HepG2 (cell line): Measurements from ENCODE around the gene KDM3B. TPM values are rescaled to one million over a fixed set of nuclear protein-coding genes. Genes with fewer than 3 reads are reported as not detected.
A peak's percentile ranks its signal among the peaks of the same experiment; 100 is the strongest.

Experiments
- ATAC-seq: fragments of 200-7000 bp; cut with Tn5 transposase; 3 replicates; pipeline ENCODE4 v1.9.1; 2020; ENCODE audit warnings: mild to moderate bottlenecking, moderate library complexity
- BruUV-seq: library from RNA; stranded (reverse); fragments of 400-500 nt; replicated peaks from 2 replicates; lab custom pipeline; 2021; lab: Mats Ljungman, UMichigan
- CTCF ChIA-PET: fragments of 300-600 bp; formaldehyde crosslinking; extraction: SDS; loops from one replicate; lab custom pipeline; 2021; ENCODE audit warnings: low total read pairs, inconsistent platforms, low intra/inter-chr PET ratio; lab: Yijun Ruan, JAX
- POLR2A ChIA-PET: fragments of 350-600 bp; sonication (Branson Sonifier 250); formaldehyde crosslinking; loops from one replicate; lab custom pipeline; 2020; ENCODE audit warnings: antibody characterized with exemption, inconsistent platforms; lab: Yijun Ruan, JAX
- DNase-seq: peaks from one replicate; pipeline ENCODE4 v3.0.0-alpha.2; 2015; ENCODE audit warnings: low spot score
- FAIRE-seq: peaks from 3 replicates; lab custom pipeline; 2011; peaks lifted over from hg19 to GRCh38; lab: Jason Lieb, UNC
- H2AFZ ChIP-seq: one replicate; pipeline ENCODE4 v1.6.1; 2011; ENCODE audit warnings: low read length, inconsistent platforms
- H3K27ac ChIP-seq: fragments of 300-600 bp; 3 replicates; pipeline ENCODE4 v1.8.0; 2011; ENCODE audit warnings: mixed run types, mild to moderate bottlenecking, mixed read lengths, low read length, inconsistent platforms; ENCODE audit not compliant: insufficient read depth; ENCODE audit errors: extremely low read length
- H3K27me3 ChIP-seq, 2 experiments: fragments of 200-600 bp in 1 of 2; 2 replicates in 1 of 2; 3 replicates in 1 of 2; pipeline versions ENCODE4 v1.6.0 to v1.8.0; 2011; ENCODE audit warnings: low read length in 2 of 2, mild to moderate bottlenecking in 2 of 2, moderate library complexity in 2 of 2, inconsistent platforms in 1 of 2; ENCODE audit not compliant: insufficient read depth in 2 of 2, control insufficient read depth in 1 of 2
- H3K36me3 ChIP-seq, 2 experiments: fragments of 200-600 bp in 1 of 2; replicated peaks in 1 of 2; 2 replicates in 1 of 2; 3 replicates in 1 of 2; pipeline versions ENCODE4 v1.5.1 to v1.8.0; 2011; ENCODE audit warnings: low read length in 2 of 2, inconsistent platforms in 1 of 2; ENCODE audit not compliant: insufficient read depth in 2 of 2, control insufficient read depth in 1 of 2
- H3K4me1 ChIP-seq: 2 replicates; pipeline ENCODE4 v1.5.1; 2012; ENCODE audit warnings: low read length, inconsistent platforms; ENCODE audit not compliant: insufficient read depth
- H3K4me2 ChIP-seq: 2 replicates; pipeline ENCODE4 v1.6.0; 2011; ENCODE audit warnings: low read depth, low read length, inconsistent platforms
- H3K4me3 ChIP-seq, 3 experiments: fragments of 200-600 bp in 1 of 3; sonication (generic), shearing (Covaris generic) in 1 of 3; replicated peaks in 1 of 3; 2 replicates each; pipeline ENCODE4 v1.5.1; 2011 to 2016; ENCODE audit warnings: low read length in 3 of 3, inconsistent platforms in 2 of 3, low read depth in 2 of 3, mild to moderate bottlenecking in 2 of 3, control low read depth in 1 of 3, mixed read lengths in 1 of 3; ENCODE audit not compliant: insufficient read depth in 1 of 3
- H3K79me2 ChIP-seq: one replicate; pipeline ENCODE4 v1.6.1; 2011; ENCODE audit warnings: low read length, inconsistent platforms; ENCODE audit not compliant: insufficient read depth
- H3K9ac ChIP-seq: 2 replicates; pipeline ENCODE4 v1.6.0; 2011; ENCODE audit warnings: mild to moderate bottlenecking, low read depth, low read length, inconsistent platforms; ENCODE audit not compliant: insufficient read depth
- H3K9me3 ChIP-seq: 2 replicates; pipeline ENCODE4 v1.5.1; 2012; ENCODE audit warnings: mild to moderate bottlenecking, low read length
- H4K20me1 ChIP-seq: 2 replicates; pipeline ENCODE4 v1.6.0; 2011; ENCODE audit warnings: inconsistent platforms, mild to moderate bottlenecking, low read length, moderate library complexity; ENCODE audit not compliant: insufficient read depth
- BRD4 ChIP-seq: sonication (generic); formaldehyde crosslinking; IDR thresholded peaks from 2 replicates; pipeline ENCODE4 v1.4.0; 2020; ENCODE audit warnings: missing genetic modification reagents
- DMAP1 ChIP-seq: IDR thresholded peaks from 2 replicates; pipeline ENCODE4 v1.6.1; 2016
- KDM4B ChIP-seq: sonication (generic); formaldehyde crosslinking; IDR thresholded peaks from 2 replicates; pipeline ENCODE4 v1.4.0; 2020; ENCODE audit warnings: missing genetic modification reagents
- MEIS1 ChIP-seq: sonication (generic); formaldehyde crosslinking; IDR thresholded peaks from 2 replicates; pipeline ENCODE4 v1.9.0; 2021; ENCODE audit warnings: mild to moderate bottlenecking, missing genetic modification reagents, moderate library complexity, borderline replicate concordance
- MIER2 ChIP-seq: IDR thresholded peaks from 2 replicates; pipeline ENCODE4 v1.6.1; 2016; ENCODE audit warnings: missing biosample characterization, missing genetic modification reagents
- MLLT10 ChIP-seq: sonication (generic); formaldehyde crosslinking; IDR thresholded peaks from 2 replicates; pipeline ENCODE4 v1.4.0; 2020; ENCODE audit warnings: missing genetic modification reagents
- MXD4 ChIP-seq: IDR thresholded peaks from 2 replicates; pipeline ENCODE4 v1.6.1; 2016; ENCODE audit warnings: mild to moderate bottlenecking, missing biosample characterization, missing genetic modification reagents
- MYC ChIP-seq: sonication (generic); formaldehyde crosslinking; IDR thresholded peaks from 2 replicates; pipeline ENCODE4 v1.9.0; 2021; ENCODE audit warnings: missing genetic modification reagents, borderline replicate concordance
- NAIF1 ChIP-seq: sonication (generic); formaldehyde crosslinking; IDR thresholded peaks from 2 replicates; pipeline ENCODE4 v1.5.0; 2020; ENCODE audit warnings: mild to moderate bottlenecking, missing genetic modification reagents, borderline replicate concordance
- POGZ ChIP-seq: sonication (generic); formaldehyde crosslinking; IDR thresholded peaks from 2 replicates; pipeline ENCODE4 v1.4.0; 2020; ENCODE audit warnings: mild to moderate bottlenecking, missing genetic modification reagents
- POLR2A ChIP-seq, 2 experiments: IDR thresholded peaks; 2 replicates each; pipeline ENCODE4 v1.6.1; 2011; ENCODE audit warnings: low read depth in 2 of 2, low read length in 2 of 2, mild to moderate bottlenecking in 1 of 2, moderate library complexity in 1 of 2; ENCODE audit not compliant: insufficient read depth in 1 of 2
- POLR2AphosphoS2 ChIP-seq: IDR thresholded peaks from 2 replicates; pipeline ENCODE4 v1.6.1; 2011; ENCODE audit warnings: low read depth, low read length, improper control_type of control experiment
- SALL1 ChIP-seq: sonication (generic); formaldehyde crosslinking; IDR thresholded peaks from 2 replicates; pipeline ENCODE4 v1.8.0; 2022; ENCODE audit warnings: mild to moderate bottlenecking, missing genetic modification reagents
- ZKSCAN8 ChIP-seq: IDR thresholded peaks from 2 replicates; pipeline ENCODE4 v1.6.1; 2016; ENCODE audit warnings: borderline replicate concordance, missing genetic modification reagents, missing compliant biosample characterization
- ZNF138 ChIP-seq: sonication (generic); formaldehyde crosslinking; IDR thresholded peaks from 2 replicates; pipeline ENCODE4 v1.5.0; 2020; ENCODE audit warnings: mild to moderate bottlenecking, low read depth, missing genetic modification reagents
- ZNF180 ChIP-seq: sonication (generic); formaldehyde crosslinking; IDR thresholded peaks from 2 replicates; pipeline ENCODE4 v1.4.0; 2020; ENCODE audit warnings: low read depth, missing genetic modification reagents, borderline replicate concordance
- ZNF562 ChIP-seq: sonication (generic); formaldehyde crosslinking; IDR thresholded peaks from 2 replicates; pipeline ENCODE4 v1.8.0; 2022; ENCODE audit warnings: missing genetic modification reagents, borderline replicate concordance
- ZNF841 ChIP-seq: sonication (generic); formaldehyde crosslinking; IDR thresholded peaks from 2 replicates; pipeline ENCODE4 v1.8.1; 2023; ENCODE audit warnings: missing genetic modification reagents, borderline replicate concordance
- WGBS: methylation state at CpG from one replicate; pipeline ENCODE4 v1.1.6; 2017; ENCODE audit warnings: low lambda C conversion rate; 5-methylcytosine and 5-hydroxymethylcytosine counted together
- in situ Hi-C: cut with HindIII; loops from 2 replicates; pipeline ENCODE4 v1.10.0; 2017; ENCODE audit warnings: low pct_unique_long_range_greater_than_20kb; ENCODE audit not compliant: extremely low pct_ligation_motif_present
- intact Hi-C: fragments of 100-400 bp; cut with micrococcal nuclease; formaldehyde crosslinking; loops from one replicate; pipeline ENCODE4 v1.10.0; 2022; ENCODE audit not compliant: unreplicated experiment
- polyA plus RNA-seq, 8 experiments: library from polyadenylated mRNA; depleted of rRNA in 3 of 8; stranded (reverse) in 7 of 8; unstranded in 1 of 8; fragments of >200 nt; fragmentation: Illumina TruSeq in 4 of 8; extraction: Trizol in 4 of 8; gene quantifications; 2 replicates each; pipeline versions ENCODE4 v1.2.1 to v1.2.3, GENCODE V29; 2011 to 2016; ENCODE audit warnings: low read depth in 4 of 8, missing spikeins in 1 of 8, mixed read lengths in 1 of 8; ENCODE audit not compliant: insufficient read depth in 1 of 8
- total RNA-seq, 5 experiments: library from RNA; depleted of rRNA; stranded (reverse); fragments of >200 nt; fragmentation: Illumina TruSeq; extraction: Trizol; gene quantifications; 2 replicates each; pipeline ENCODE4 v1.2.3, GENCODE V29; 2016; ENCODE audit warnings: low read depth in 1 of 5

KDM3B gene
- total and polyA plus RNA-seq, 2 of the 13 experiments (the other 11 are each of a cell fraction or from before 2014, with no cell fraction given) = 19.7 to 34.3 TPM

GRCh38 chr5:138351517-138351916, 968 bp upstream of the KDM3B start:
- peaks cover 35% of the 10 kb centered on the region for H3K79me2 ChIP-seq
- peaks cover 20% of the 10 kb centered on the region for H3K4me1 ChIP-seq
- in situ Hi-C loops = no loop called here
- TF ChIP-seq POLR2AphosphoS2 (0 out of 2 replicates have a peak, but pooled peaks have one; percentile 13), MEIS1 (CRISPR knock-in tag) (no peak)
- H3K27me3 ChIP-seq = no peaks in the 10 kb centered on the region; a peak in 1 of 5 replicates
- H3K9me3 ChIP-seq = no peaks in the 10 kb centered on the region
- BruUV-seq = TSS peak; percentile 69
- no peak overlapping the region for H3K4me2 ChIP-seq
- ATAC-seq (no peak), DNase-seq (no peak), FAIRE-seq (no peak)
- ChIA-PET POLR2A (interaction anchor here (0.6 to 6.2 kb wide), 5 partner anchors 11 to 192 kb away, joined by 3 to 111 read pairs (median 4); partner anchors contain the start of genes CDC25C, ETF1 and FAM53C), CTCF (interaction anchor here (1.5 to 3.2 kb wide), 2 partner anchors 13 to 128 kb away, joined by 3 to 14 read pairs; partner anchors contain the start of gene FAM53C)
- no peak overlapping the region for H3K4me3 ChIP-seq
- no peak overlapping the region for H3K27ac ChIP-seq
- peaks cover 5 to 18% of the 10 kb centered on the region in 2 experiments; a peak in 3 of 5 replicates for H3K36me3 ChIP-seq
- no peak overlapping the region for H3K9ac ChIP-seq
- H4K20me1 ChIP-seq = peaks cover 23% of the 10 kb centered on the region
- intact Hi-C loops = loop anchor here (5.0 kb wide), 1 partner anchor 174 kb away; the partner anchor contains the start of genes BRD8 and KIF20A
- H2AFZ ChIP-seq = no peak overlapping the region

- ATAC-seq (peak; percentile 69), DNase-seq (peak; percentile 26), FAIRE-seq (no peak)
- 0% methylated on average over 3 of the region's 88 CpGs for WGBS
- Histone ChIP-seq H3K79me2 (peaks cover 45% of the 10 kb centered on the region), H3K4me1 (peaks cover 20% of the 10 kb centered on the region), H3K4me2 (peak overlapping the region; percentile 82), H3K36me3 (0 out of 5 replicates have a peak, but pooled peaks cover 0 to 6% of the 10 kb centered on the region in 2 experiments), H3K4me3 (peak overlapping the region; percentile 93 to 98 (median 97)), H3K27ac (peak overlapping the region; percentile 86), H3K27me3 (no peaks in the 10 kb centered on the region; a peak in 1 of 5 replicates), H2AFZ (no peak overlapping the region), H3K9ac (peak overlapping the region; percentile 96), H4K20me1 (peaks cover 23% of the 10 kb centered on the region), H3K9me3 (no peaks in the 10 kb centered on the region)
- intact Hi-C loops (loop anchor here (1.0 to 5.0 kb wide), 3 partner anchors 14 to 176 kb away; partner anchors contain the start of genes BRD8, FAM53C and KIF20A), in situ Hi-C loops (no loop called here)
- ChIA-PET POLR2A (interaction anchor here (0.7 to 6.2 kb wide), 8 partner anchors 13 to 190 kb away, joined by 3 to 111 read pairs (median 4); partner anchors contain the start of genes BRD8, CDC23, CDC25C and EGR1), CTCF (interaction anchor here (0.9 to 3.2 kb wide), 3 partner anchors 15 to 129 kb away, joined by 3 to 14 read pairs (median 3); partner anchors contain the start of gene FAM53C)
- TSS peak; percentile 57 for BruUV-seq
- TF ChIP-seq KDM4B (no peak), ZNF138 (CRISPR knock-in tag) (no peak), ZNF562 (CRISPR knock-in tag) (no peak), DMAP1 (CRISPR knock-in tag) (0 out of 2 replicates have a peak, but pooled peaks have one; percentile 16), NAIF1 (no peak), MXD4 (no peak), ZNF180 (CRISPR knock-in tag) (no peak), POGZ (CRISPR knock-in tag) (no peak), ZNF841 (CRISPR knock-in tag) (peak; percentile 24; the same call in 1 of the 2 replicates), POLR2A (IDR thresholded peaks at IDR 0.05; ENCODE audit: insufficient read depth in 1 of 2, low read depth in 2 of 2, low read length in 2 of 2) (peak in 1 of 2 experiments; percentile 8; a peak in 2 of 4 replicates), MLLT10 (CRISPR knock-in tag) (no peak), ZKSCAN8 (no peak), MIER2 (CRISPR knock-in tag) (no peak), BRD4 (CRISPR knock-in tag) (no peak; the same call in 1 of the 2 replicates), MYC (CRISPR knock-in tag) (0 out of 2 replicates have a peak, but pooled peaks have one; percentile 32), SALL1 (CRISPR knock-in tag) (no peak; the same call in none of the 2 replicates)
These were observed 456 bp downstream of the KDM3B start for GRCh38 chr5:138352722-138353559.
